Bronchial epithelial cell (primary cell): ENCODE data around the gene PNPLA3. TPM values are rescaled to one million over a fixed set of nuclear protein-coding genes. Genes with fewer than 3 reads are reported as not detected.

ENCODE experiments used
- DNase-seq: peaks from one replicate; pipeline ENCODE4 v3.0.0-alpha.2; 2010; ENCODE audit warnings: low read depth
- FAIRE-seq: peaks from 2 replicates; lab custom pipeline; 2011; peaks lifted over from hg19 to GRCh38; lab: Jason Lieb, UNC
- H3K27me3 ChIP-seq: 2 replicates; pipeline ENCODE4 v1.5.1; 2011; ENCODE audit warnings: low read length; ENCODE audit not compliant: control insufficient read depth, insufficient read depth
- H3K36me3 ChIP-seq: 2 replicates; pipeline ENCODE4 v1.5.1; 2011; ENCODE audit warnings: low read length; ENCODE audit not compliant: control insufficient read depth, insufficient read depth
- H3K4me3 ChIP-seq: 2 replicates; pipeline ENCODE4 v1.5.1; 2011; ENCODE audit warnings: mild to moderate bottlenecking, low read depth, low read length, control low read depth
- total RNA-seq: library from RNA; depleted of rRNA; stranded (reverse); fragments of >200 nt; gene quantifications from 2 replicates; pipeline ENCODE4 v1.2.1, GENCODE V29; 2014
- TF ChIP-seq, protein P1 (sequence below): IDR thresholded peaks from 2 replicates; pipeline ENCODE4 v1.5.1; 2011; ENCODE audit warnings: mild to moderate bottlenecking, moderate library complexity, low read length, control low read depth, inconsistent platforms; ENCODE audit not compliant: insufficient read depth, severe bottlenecking

Gene PNPLA3
- total RNA-seq, 1 donor from 2014 or later, result 1.3 TPM

GRCh38 chr22:43884600-43885318 is 38.8 kb upstream of the PNPLA3 start:
- no peaks in the 10 kb centered on the region for H3K36me3 ChIP-seq
- peak; percentile 21 for DNase-seq
- TF ChIP-seq, protein P1, sequence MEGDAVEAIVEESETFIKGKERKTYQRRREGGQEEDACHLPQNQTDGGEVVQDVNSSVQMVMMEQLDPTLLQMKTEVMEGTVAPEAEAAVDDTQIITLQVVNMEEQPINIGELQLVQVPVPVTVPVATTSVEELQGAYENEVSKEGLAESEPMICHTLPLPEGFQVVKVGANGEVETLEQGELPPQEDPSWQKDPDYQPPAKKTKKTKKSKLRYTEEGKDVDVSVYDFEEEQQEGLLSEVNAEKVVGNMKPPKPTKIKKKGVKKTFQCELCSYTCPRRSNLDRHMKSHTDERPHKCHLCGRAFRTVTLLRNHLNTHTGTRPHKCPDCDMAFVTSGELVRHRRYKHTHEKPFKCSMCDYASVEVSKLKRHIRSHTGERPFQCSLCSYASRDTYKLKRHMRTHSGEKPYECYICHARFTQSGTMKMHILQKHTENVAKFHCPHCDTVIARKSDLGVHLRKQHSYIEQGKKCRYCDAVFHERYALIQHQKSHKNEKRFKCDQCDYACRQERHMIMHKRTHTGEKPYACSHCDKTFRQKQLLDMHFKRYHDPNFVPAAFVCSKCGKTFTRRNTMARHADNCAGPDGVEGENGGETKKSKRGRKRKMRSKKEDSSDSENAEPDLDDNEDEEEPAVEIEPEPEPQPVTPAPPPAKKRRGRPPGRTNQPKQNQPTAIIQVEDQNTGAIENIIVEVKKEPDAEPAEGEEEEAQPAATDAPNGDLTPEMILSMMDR, result peak; percentile 91
- no peaks in the 10 kb centered on the region for H3K27me3 ChIP-seq
- no peak for FAIRE-seq
- no peak overlapping the region for H3K4me3 ChIP-seq

DNA sequence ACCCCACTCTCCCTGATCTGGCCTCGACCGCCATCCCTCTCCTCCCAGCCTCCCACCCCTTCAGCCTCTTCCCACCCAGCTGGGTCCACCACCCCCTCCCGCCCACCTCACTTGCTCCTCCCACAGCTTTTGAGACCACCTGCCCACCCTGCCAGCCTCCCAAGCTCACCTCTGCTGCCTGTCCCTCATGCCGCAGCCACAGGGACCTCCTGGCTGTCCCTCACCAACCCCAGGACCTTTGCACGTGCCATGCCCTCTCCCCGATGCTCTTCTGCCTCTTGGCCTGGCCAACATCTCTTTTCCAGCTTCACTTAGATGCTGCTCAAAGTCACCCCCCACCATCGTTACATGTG is 38.3 kb upstream of the PNPLA3 start:
- Histone ChIP-seq H3K27me3 (no peaks in the 10 kb centered on the region), H3K4me3 (no peak overlapping the region), H3K36me3 (no peaks in the 10 kb centered on the region)
- DNase-seq (no peak), FAIRE-seq (no peak)
- TF ChIP-seq, protein P1, result no peak

- H3K4me3 ChIP-seq, result no peak overlapping the region
- no peaks in the 10 kb centered on the region for H3K36me3 ChIP-seq
- TF ChIP-seq, protein P1, result no peak
- no peak for FAIRE-seq
- DNase-seq, result no peak
- H3K27me3 ChIP-seq, result peaks cover 3% of the 10 kb centered on the region
These were observed 37.8 kb upstream of the PNPLA3 start for GRCh38 chr22:43885786-43886185.

GRCh38 chr22:43886231-43886630 is 37.4 kb upstream of the PNPLA3 start:
- Histone ChIP-seq H3K4me3 (no peak overlapping the region), H3K36me3 (no peaks in the 10 kb centered on the region), H3K27me3 (peaks cover 7% of the 10 kb centered on the region)
- DNase-seq, result no peak
- TF ChIP-seq, protein P1, result no peak
- no peak for FAIRE-seq

GRCh38 chr22:43887391-43887790 is 36.2 kb upstream of the PNPLA3 start:
- H3K4me3 ChIP-seq, result no peak overlapping the region
- no peak for DNase-seq
- TF ChIP-seq, protein P1, result no peak
- H3K27me3 ChIP-seq, result peaks cover 16% of the 10 kb centered on the region
- FAIRE-seq, result peak; percentile 40
- H3K36me3 ChIP-seq, result no peaks in the 10 kb centered on the region

DNA sequence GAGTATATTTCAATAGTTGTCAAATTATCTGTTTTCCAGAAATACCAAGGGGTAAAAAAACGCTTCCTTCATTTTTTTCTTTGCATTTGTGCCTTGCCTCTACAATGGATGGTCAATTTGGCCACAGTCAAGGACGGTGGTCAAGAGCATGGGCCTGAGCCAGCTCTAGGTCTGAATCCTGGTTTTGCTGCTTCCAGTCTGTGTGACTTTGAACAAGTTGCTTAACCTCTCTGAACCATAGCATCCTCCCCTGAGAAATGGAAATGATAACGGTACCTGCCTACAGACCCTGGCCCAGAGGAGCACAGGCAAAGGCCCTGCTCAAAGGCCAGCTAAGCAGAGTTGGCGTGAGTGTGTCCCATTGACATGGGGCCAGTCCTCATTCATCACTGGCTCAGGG is 34.9 kb upstream of the PNPLA3 start:
- DNase-seq (no peak), FAIRE-seq (no peak)
- H3K36me3 ChIP-seq, result no peaks in the 10 kb centered on the region
- H3K27me3 ChIP-seq, result peaks cover 16% of the 10 kb centered on the region
- no peak overlapping the region for H3K4me3 ChIP-seq
- TF ChIP-seq, protein P1, result no peak
